ENCODE data around the gene SSBP4.

DNA sequence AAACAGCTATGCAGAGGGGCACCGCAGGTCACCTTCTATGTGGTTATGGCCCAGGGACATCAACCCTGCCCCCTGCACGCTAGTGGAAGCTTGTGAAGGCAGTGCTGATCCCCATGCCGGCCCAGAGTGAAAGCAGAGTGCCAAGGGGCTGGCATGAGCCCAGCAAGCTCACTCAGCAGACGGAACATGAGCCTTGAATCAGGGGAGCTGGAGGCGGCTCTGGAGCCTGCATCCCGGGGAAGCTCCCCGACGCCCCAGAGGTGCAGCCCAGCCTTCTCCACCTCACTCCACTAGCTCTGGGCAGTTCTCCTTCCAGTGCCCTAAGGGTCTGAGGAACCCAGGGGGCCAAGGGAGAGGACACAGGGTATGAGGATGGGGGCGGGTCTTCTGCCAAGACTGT is 37.8 kb downstream of the SSBP4 start:
- TF ChIP-seq, protein P1, sequence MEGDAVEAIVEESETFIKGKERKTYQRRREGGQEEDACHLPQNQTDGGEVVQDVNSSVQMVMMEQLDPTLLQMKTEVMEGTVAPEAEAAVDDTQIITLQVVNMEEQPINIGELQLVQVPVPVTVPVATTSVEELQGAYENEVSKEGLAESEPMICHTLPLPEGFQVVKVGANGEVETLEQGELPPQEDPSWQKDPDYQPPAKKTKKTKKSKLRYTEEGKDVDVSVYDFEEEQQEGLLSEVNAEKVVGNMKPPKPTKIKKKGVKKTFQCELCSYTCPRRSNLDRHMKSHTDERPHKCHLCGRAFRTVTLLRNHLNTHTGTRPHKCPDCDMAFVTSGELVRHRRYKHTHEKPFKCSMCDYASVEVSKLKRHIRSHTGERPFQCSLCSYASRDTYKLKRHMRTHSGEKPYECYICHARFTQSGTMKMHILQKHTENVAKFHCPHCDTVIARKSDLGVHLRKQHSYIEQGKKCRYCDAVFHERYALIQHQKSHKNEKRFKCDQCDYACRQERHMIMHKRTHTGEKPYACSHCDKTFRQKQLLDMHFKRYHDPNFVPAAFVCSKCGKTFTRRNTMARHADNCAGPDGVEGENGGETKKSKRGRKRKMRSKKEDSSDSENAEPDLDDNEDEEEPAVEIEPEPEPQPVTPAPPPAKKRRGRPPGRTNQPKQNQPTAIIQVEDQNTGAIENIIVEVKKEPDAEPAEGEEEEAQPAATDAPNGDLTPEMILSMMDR (IDR thresholded peaks at IDR 0.05; ENCODE audit: insufficient read depth, low read length, poor library complexity, severe bottlenecking): no peak
- no peak for TF ChIP-seq EZH2phosphoT487 (conservative IDR thresholded peaks at IDR 0.05; ENCODE audit: low read length)

Data from SU-DHL-6 (cell line).